Measurements from ENCODE around the gene ATP5ME. TPM values are rescaled to one million over a fixed set of nuclear protein-coding genes. Genes with fewer than 3 reads are reported as not detected.

Gene ATP5ME
- total RNA-seq, 2 experiments from 2014 or later = 109 to 126 TPM

DNA sequence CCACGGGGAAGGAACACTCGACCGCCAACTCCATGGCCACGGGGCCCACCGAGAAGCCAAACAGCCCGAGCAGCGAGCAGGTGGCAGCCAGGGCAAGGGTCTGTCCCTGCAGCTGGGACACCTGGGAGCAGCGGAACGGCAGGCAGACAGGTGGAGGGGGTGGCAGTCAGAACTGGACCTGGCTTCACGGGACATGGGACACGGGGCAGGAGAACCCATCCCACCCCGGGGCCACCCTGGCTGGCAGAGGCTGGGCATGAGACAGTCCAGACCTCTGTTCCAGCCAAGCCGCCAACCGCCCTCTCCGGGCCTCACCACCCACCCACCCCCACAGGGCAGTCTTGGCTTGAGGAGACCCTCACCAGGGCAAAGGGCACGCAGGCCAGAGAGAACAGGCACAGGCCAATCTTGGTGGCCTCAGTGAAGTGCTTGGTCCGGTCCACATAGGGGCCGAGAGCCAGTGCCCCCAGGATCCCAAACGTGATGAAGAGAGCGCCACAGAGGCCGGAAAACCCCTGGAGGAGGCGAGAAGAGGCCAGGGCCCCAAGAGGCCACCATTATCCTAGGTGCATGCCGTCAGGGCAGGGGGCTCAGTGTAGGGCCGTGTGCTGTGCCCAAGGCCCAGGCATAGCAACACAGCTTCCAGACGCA is 9.3 kb upstream of the ATP5ME start:
- TF ChIP-seq, protein P1, sequence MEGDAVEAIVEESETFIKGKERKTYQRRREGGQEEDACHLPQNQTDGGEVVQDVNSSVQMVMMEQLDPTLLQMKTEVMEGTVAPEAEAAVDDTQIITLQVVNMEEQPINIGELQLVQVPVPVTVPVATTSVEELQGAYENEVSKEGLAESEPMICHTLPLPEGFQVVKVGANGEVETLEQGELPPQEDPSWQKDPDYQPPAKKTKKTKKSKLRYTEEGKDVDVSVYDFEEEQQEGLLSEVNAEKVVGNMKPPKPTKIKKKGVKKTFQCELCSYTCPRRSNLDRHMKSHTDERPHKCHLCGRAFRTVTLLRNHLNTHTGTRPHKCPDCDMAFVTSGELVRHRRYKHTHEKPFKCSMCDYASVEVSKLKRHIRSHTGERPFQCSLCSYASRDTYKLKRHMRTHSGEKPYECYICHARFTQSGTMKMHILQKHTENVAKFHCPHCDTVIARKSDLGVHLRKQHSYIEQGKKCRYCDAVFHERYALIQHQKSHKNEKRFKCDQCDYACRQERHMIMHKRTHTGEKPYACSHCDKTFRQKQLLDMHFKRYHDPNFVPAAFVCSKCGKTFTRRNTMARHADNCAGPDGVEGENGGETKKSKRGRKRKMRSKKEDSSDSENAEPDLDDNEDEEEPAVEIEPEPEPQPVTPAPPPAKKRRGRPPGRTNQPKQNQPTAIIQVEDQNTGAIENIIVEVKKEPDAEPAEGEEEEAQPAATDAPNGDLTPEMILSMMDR (IDR thresholded peaks at IDR 0.05) = no peak
- H3K9me3 Mint-ChIP-seq = no peaks in the 10 kb centered on the region
- peaks cover 16% of the 10 kb centered on the region for H3K27me3 Mint-ChIP-seq
- DNase-seq = peak in 1 of 14 experiments; percentile 26
- H3K27ac ChIP-seq (ENCODE audit: low read depth in 1 of 2, low read length in 2 of 2) = no peak overlapping the region
- intact Hi-C loops (cut with DNase I, micrococcal nuclease) = no loop called here
- peaks cover 36% of the 10 kb centered on the region for H3K4me1 ChIP-seq (ENCODE audit: insufficient read depth, low read length)
- H3K4me3 ChIP-seq (ENCODE audit: low read length) = no peak overlapping the region
- ChIA-PET POLR2A (no interaction called here), CTCF (interaction anchor here (0.8 kb wide), 1 partner anchor 10 kb away, joined by 4 read pairs; the partner anchor contains the start of gene ATP5ME)
- ATAC-seq (ENCODE audit: poor library complexity) = peak; percentile 26
- no peaks in the 10 kb centered on the region for H3K4me1 Mint-ChIP-seq (ENCODE audit: low read depth)
- peaks cover 5 to 8% of the 10 kb centered on the region in 2 experiments for H3K27me3 ChIP-seq (ENCODE audit: control insufficient read depth in 1 of 2, insufficient read depth in 2 of 2, low read length in 2 of 2)
- no peak overlapping the region for H3K27ac Mint-ChIP-seq
- H3K9me3 ChIP-seq (ENCODE audit: control insufficient read depth in 1 of 2, insufficient read depth in 1 of 2, low read length in 2 of 2) = peaks cover 0 to 11% of the 10 kb centered on the region in 2 experiments
- H3K36me3 ChIP-seq (ENCODE audit: insufficient read depth, low read length) = no peaks in the 10 kb centered on the region
- H3K4me3 Mint-ChIP-seq = no peak overlapping the region
- no peaks in the 10 kb centered on the region for H3K36me3 Mint-ChIP-seq (ENCODE audit: low read depth)

DNA sequence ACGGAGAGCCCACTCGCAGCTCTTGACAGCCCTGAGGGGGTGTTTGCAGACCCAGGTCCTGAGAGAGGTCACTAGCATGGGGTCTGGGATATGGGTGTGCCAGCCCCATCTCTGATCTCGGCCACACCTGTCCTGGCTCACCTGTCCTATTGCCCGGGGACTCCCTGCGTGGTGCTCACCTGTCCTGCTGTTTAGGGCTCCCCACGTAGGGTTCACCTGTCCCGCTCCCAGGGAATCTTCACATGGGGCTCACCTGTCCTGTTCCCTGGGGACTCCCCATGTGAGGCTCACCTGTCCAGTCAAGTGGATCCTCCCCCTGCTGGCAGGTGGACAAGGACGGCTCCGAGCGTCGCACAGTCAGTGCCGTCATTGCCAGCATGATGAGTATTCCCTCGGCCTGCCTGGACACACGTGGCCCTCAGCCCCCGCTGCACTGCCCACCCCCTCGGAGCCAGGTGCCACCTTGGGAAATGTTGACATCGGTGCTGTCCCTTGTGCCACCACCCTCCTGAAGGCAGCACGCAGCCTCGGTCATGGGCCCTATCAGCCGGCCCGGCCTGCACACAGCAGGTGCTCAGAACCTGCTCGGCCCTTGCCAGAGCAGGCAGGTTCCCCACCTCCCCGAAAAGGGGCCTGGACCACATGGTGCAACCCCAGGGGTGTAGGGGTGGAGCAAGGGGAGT is 8.6 kb upstream of the ATP5ME start:
- CTCF ChIA-PET = no interaction called here
- Mint-ChIP-seq H3K36me3 (ENCODE audit: low read depth) (no peaks in the 10 kb centered on the region), H3K27ac (no peak overlapping the region), H3K4me1 (ENCODE audit: low read depth) (no peaks in the 10 kb centered on the region), H3K27me3 (peaks cover 13% of the 10 kb centered on the region), H3K4me3 (no peak overlapping the region), H3K9me3 (no peaks in the 10 kb centered on the region)
- TF ChIP-seq, protein P1 (IDR thresholded peaks at IDR 0.05) = no peak
- peaks cover 30% of the 10 kb centered on the region for H3K4me1 ChIP-seq (ENCODE audit: insufficient read depth, low read length)
- H3K4me3 ChIP-seq (ENCODE audit: low read length) = no peak overlapping the region
- POLR2A ChIA-PET = no interaction called here
- peaks cover 0 to under 1% of the 10 kb centered on the region in 2 experiments for H3K27me3 ChIP-seq (ENCODE audit: control insufficient read depth in 1 of 2, insufficient read depth in 2 of 2, low read length in 2 of 2)
- peaks cover 0 to 7% of the 10 kb centered on the region in 2 experiments for H3K9me3 ChIP-seq (ENCODE audit: control insufficient read depth in 1 of 2, insufficient read depth in 1 of 2, low read length in 2 of 2)
- no peak overlapping the region for H3K27ac ChIP-seq (ENCODE audit: low read depth in 1 of 2, low read length in 2 of 2)
- no peaks in the 10 kb centered on the region for H3K36me3 ChIP-seq (ENCODE audit: insufficient read depth, low read length)
- intact Hi-C loops (cut with DNase I, micrococcal nuclease) = no loop called here
- DNase-seq (peak in 1 of 14 experiments; percentile 34), ATAC-seq (ENCODE audit: poor library complexity) (no peak)

DNA sequence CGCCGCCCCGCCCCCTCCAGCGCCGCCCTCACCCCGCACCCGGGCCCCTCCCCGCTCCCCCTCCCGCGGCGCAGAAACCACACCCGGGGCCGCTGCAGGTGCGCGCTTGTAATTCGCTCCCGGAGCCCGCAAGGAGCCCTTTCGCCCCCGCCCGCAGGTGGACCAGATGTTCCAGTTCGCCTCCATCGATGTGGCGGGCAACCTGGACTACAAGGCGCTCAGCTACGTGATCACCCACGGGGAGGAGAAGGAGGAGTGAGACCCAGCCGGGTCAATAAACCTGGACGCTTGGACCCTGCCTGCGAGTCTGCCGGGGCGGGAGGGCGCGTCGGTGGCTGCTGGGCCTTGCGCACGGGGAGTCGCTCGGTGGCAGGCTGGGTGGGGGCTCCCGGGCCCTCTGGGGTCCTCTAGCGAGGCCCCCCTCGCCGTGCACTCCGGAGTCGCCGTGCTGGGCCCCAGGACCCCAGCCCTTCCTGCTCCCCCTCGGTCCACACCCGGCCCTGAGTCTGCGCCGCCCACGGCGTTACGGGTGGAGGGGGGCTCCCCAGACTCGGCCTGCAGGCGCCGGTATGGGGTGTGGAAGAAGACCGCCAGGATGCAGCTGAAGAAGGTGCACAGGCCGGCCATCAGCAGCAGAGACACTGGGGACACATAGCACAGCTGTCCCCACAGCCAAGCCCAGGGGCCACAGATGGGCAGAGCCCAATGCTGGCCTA is 7.8 kb upstream of the ATP5ME start:
- ATAC-seq (ENCODE audit: poor library complexity) = peak; percentile 35
- peak in 6 of 14 experiments; percentile 38 to 75 (median 53) for DNase-seq
- H3K4me3 ChIP-seq (ENCODE audit: low read length) = peak overlapping the region; percentile 19

More for the DNA sequence above, 7.8 kb upstream of the ATP5ME start:
- TF ChIP-seq, protein P1 (IDR thresholded peaks at IDR 0.05) = no peak
- Histone ChIP-seq H3K27ac (ENCODE audit: low read depth in 1 of 2, low read length in 2 of 2) (no peak overlapping the region), H3K36me3 (ENCODE audit: insufficient read depth, low read length) (no peaks in the 10 kb centered on the region), H3K9me3 (ENCODE audit: control insufficient read depth in 1 of 2, insufficient read depth in 1 of 2, low read length in 2 of 2) (peaks cover 0 to 7% of the 10 kb centered on the region in 2 experiments), H3K4me1 (ENCODE audit: insufficient read depth, low read length) (peaks cover 30% of the 10 kb centered on the region), H3K27me3 (ENCODE audit: control insufficient read depth in 1 of 2, insufficient read depth in 2 of 2, low read length in 2 of 2) (no peaks in the 10 kb centered on the region)
- ChIA-PET CTCF (no interaction called here), POLR2A (interaction anchor here (0.5 kb wide), 1 partner anchor 62 kb away, joined by 3 read pairs; no protein-coding TSS in a partner anchor)
- Mint-ChIP-seq H3K27ac (no peak overlapping the region), H3K36me3 (ENCODE audit: low read depth) (no peaks in the 10 kb centered on the region), H3K4me1 (ENCODE audit: low read depth) (no peaks in the 10 kb centered on the region), H3K27me3 (peaks cover 12% of the 10 kb centered on the region), H3K4me3 (no peak overlapping the region), H3K9me3 (no peaks in the 10 kb centered on the region)
- intact Hi-C loops (cut with DNase I, micrococcal nuclease) = no loop called here
